Adrenal gland (tissue), 5 donors: Measurements from ENCODE around the gene TSPAN16.
"Not testable (repeated sequence)": the region's sequence is repeated elsewhere in the genome, so short reads cannot be mapped to it uniquely, and the experiment has no call there.

Experiments used
- CTCF ChIP-seq, 6 experiments: fragments of 450-650 bp in 4 of 6; fragments of 200-600 bp in 2 of 6; sonication (generic) in 1 of 6; IDR thresholded peaks; 1 replicate in 5 of 6; 2 replicates in 1 of 6; pipeline versions ENCODE4 v1.5.1 to v1.8.0; 2016 to 2021; ENCODE audit warnings: antibody characterized with exemption in 6 of 6, mild to moderate bottlenecking in 2 of 6, moderate library complexity in 1 of 6
- POLR2A ChIP-seq, 2 donors: fragments of 450-650 bp; IDR thresholded peaks; one replicate each; pipeline ENCODE4 v1.6.1; 2017; ENCODE audit warnings: antibody characterized with exemption in 2 of 2, mild to moderate bottlenecking in 2 of 2, moderate library complexity in 1 of 2
- donor health status: DM: no; HTN: no; CAD: no.

DNA sequence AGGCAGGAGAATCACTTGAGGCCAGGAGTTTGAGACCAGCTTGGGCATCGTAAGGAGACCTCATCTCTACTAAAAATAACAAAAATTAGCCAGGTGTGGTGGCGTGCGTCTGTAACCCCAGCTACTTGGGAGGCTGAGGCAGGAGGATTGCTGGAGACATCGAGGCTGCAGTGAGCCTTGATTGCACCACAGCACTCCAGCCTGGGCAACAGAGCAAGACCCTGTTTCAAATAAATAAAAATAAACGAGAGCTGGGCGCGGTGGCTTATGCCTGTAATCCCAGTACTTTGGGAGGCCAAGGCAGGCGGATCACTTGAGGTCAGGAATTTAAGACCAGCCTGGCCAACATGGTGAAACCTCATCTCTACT lies 44.1 kb downstream of the TSPAN16 start:
- TF ChIP-seq CTCF, POLR2A (IDR thresholded peaks at IDR 0.05): not testable (repeated sequence)
